Stimulated activated CD8-positive, alpha-beta memory T cell treated with anti-CD3 and anti-CD28 coated beads, Interleukin-4, amount 100 ng/mL, for 1 hour (primary cell): Measurements from ENCODE around the gene LAMB2.

ENCODE experiments used
- DNase-seq, 2 donors: peaks; one replicate each; pipeline ENCODE4 v3.0.0-alpha.2; 2020; ENCODE audit warnings: low read depth in 2 of 2, low spot score in 1 of 2

The LAMB2 gene

DNA sequence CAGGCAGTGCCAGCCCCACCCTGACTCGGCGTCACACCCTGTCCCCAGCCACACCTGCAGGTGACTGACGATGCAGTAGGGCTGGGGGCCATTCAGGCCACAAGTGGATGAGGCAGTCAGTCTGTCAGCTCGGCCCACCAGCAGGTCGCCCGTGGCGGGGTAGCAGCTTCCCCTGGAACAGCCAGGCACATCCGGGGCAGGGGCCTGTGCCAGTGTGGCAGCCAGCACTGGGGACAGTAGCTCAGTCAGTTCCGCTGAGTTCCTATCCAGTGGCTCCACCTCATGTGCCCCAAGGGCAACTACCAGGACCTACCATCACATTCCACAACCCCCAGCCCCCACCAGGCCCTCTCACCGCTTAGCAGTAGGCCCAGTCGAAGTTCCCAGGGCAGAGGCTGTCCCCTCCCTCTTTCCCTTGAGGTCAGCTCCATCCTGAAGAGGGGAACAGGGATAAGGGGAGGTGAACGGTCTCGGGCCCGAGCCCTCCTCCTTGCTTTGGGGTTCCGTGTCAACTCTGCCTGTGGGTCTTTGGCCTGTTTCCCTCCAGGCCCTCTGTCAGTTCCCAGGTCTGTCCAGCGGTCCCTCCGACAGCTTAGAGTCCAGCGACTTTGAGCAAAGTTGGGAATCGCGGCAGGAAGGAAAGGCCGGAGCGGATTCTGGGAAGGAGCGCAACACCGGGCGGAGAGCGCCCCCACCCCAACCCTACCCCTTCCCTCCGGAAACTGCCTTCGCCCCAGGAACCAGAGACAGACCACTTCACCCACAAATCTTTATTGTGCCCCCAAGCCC lies at the start of gene LAMB2:
Gene LAMB2 (minus strand): TSS at position 614 of the 789 bp plus-strand sequence. CDS start 183 bp downstream, at position 431.
- DNase-seq, result no peak

DNA sequence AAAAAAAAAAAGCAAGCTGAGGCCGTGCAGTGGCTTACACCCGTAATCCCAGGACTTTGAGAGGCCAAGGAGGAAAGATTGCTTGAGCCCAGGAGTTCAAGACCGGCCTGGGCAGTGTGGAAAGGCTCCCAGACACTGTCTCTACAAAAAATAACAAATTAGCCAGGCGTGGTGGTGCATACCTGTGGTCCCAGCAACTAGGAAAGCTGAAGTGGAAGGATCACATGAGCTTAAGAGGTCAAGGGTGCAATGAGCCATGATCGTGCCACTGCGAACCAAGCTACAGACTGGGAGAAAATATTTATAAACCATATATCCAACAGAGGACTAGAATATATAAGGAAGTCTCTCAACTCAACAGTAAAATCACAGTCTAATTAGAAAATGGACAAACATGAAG lies 48.5 kb upstream of the LAMB2 start:
- no peak for DNase-seq

DNA sequence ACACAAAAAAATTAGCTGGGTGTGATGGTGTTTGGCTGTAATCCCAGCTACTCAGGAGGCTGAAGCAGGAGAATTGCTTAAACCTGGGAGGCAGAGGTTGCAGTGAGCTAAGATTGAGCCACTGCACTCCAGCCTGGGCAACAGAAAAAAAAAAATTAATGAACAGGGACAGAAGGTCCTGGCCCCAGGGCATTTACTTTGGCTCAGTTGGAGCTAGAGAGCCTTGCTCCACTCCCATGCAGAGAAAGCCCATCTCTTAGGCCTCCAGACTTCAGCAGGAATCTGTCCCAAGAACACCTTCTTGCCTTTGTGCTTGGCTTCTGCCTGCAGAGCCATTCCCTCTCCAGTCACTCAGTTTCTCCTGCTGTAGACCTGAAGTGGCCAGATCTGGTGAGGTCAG lies 47.3 kb upstream of the LAMB2 start:
- DNase-seq, result no peak

DNA sequence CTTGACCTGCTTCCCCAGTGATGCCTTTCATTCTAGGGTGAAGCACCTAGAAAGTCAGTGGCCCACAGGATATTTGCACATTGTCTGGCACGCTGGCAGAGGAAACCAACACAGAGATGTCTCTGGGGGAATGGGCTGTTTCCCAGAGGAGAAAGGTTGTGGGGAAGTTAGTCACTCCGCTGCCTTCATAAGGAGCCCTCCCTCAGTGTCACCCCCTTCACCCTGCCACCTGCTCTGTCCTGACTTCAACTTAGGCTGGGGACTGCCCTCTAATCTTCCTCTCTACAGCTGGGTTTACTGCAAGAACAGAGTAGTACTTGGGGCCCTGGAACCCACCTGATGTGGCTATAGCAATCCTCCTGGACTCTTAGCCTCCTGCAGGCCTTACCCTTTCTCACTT lies 44.2 kb upstream of the LAMB2 start:
- no peak for DNase-seq

DNA sequence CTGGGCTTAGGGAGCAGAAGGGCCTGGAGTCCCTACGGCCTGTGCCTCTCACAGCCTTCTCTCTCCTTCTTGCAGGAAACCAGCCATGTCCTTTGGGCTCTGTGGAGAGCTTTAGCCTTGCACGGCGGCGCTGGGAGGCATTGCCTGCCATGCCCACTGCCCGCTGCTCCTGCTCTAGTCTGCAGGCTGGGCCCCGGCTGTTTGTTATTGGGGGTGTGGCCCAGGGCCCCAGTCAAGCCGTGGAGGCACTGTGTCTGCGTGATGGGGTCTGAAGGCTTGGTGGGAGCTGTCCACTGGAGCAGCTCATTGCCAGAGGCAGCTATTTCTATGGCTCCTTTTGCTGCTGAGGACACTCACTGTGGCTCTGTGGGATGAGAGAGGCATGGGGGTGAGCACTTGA lies 42.7 kb upstream of the LAMB2 start:
- no peak for DNase-seq

DNA sequence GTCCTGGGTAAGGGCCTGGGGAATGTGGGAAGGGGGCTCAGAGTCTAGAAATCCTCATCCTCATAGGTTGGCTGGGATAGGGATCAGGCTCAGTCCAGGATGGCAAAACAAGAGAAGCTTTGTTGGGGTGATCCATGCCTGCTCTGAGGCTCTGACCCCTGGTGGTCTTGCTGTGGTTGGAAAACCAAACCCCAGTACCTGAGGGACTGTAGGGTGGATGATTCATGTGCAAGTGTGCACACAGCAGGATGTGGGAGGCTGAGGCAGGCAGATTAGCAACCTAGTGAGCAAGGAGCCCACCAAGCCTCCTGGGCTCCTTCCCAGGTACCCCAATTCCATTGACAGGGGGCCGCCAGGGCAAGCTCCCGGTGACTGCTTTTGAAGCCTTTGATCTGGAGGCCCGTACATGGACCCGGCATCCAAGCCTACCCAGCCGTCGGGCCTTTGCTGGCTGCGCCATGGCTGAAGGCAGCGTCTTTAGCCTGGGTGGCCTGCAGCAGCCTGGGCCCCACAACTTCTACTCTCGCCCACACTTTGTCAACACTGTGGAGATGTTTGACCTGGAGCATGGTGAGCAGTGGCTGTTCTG lies 41.6 kb upstream of the LAMB2 start:
- no peak for DNase-seq

DNA sequence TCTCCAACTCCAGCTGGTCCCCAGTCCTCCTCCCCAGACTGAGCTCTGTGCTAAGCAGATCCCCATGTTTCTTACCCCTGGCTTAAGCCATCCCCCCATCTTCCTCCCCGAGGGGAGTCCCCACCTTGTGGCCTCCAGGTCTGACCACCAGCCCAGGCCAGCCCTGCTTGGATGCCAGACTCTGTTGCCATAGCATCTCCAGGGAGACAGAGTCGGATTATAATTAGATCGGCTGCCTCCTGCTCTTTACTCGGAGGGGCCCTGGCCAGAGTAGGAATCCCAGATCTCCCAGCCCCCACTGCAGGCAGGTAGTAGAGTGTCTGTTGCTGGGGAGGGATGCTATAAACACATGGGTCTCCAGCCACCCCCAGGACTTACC lies 40.9 kb upstream of the LAMB2 start:
- DNase-seq, result no peak

DNA sequence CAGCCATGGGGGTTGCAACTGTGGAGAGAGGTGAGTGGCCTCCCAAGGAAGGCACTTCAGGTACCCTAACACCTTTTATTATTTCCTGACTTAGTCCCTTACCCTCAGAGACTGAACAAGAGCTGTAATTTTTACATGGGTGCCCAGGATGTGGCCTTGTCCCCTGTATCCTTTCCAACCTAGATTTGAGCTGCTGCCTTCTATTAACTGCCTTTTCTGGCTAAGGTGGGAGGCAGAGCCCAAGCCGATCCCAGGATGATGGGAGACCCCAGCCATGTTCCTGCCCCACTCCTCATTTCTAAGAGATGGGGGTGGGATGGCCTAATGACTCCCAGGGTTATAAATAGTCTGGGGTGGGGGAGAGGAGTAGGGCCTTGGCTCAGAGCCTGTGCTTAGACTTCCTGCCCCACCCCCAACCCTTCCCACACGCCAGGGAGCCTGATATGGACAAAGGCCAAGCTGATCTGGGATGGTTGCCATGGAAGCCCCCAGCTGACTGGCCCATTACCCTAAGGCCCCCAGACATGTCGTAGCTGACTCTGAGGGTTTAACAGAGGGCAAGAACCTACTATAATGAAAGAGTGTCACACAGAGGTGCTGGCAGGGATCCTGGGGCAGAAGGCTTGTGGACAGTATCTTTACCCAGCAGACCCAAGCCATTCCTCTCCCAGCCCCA lies 40.4 kb upstream of the LAMB2 start:
- no peak for DNase-seq

DNA sequence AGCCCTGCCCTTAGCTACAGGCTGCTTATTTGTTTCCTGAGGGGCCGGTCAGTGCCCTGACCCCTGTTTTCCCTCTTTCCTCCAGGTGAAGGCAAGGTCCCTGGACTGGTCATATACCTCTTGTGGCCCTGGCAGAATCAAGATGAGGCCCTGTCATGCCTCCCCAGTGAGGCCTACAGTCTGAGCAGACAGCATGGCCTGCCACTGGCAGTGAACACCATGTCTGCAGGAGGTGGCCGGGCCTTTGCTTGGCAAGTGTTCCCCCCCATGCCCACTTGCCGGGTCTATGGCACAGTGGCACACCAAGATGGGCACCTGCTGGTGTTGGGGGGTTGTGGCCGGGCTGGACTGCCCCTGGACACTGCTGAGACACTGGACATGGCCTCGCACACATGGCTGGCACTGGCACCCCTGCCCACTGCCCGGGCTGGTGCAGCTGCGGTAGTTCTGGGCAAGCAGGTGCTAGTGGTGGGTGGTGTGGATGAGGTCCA lies 39.7 kb upstream of the LAMB2 start:
- no peak for DNase-seq

DNA sequence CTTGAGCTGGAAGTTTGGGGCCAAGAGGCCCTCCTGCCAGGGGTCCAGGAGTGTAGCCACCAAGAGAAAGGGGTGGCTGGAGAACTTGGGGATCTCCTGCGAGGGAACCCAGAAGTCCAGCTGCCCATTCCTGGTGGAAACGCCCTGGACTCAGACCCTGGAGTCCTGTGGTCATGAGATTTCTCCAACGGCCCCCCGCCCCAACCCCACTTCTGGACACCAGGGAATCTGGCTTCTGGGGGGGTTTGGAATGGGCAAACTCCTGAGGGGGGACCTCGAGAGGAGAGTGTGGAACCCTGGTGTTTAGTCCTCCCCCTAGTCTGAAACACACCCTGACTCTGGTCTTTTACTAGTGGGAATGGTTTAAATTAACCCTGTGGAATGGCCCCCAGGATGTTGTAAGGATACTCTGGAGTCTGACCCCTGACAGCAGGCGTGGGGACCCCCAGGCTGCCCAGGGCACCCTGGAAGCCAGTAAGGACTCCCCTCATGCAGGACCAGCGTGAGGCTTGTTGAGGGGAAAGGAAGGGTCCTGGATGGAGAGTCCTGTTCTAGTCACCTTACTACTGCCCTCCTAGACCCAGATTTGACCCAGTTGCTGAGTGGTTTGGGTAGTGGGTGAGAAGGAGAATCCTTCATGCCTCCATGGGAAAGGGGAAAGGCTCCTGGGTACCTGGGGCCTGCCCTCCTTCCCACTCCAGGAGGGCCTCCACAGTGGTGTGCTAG lies 39.1 kb upstream of the LAMB2 start:
- no peak for DNase-seq

DNA sequence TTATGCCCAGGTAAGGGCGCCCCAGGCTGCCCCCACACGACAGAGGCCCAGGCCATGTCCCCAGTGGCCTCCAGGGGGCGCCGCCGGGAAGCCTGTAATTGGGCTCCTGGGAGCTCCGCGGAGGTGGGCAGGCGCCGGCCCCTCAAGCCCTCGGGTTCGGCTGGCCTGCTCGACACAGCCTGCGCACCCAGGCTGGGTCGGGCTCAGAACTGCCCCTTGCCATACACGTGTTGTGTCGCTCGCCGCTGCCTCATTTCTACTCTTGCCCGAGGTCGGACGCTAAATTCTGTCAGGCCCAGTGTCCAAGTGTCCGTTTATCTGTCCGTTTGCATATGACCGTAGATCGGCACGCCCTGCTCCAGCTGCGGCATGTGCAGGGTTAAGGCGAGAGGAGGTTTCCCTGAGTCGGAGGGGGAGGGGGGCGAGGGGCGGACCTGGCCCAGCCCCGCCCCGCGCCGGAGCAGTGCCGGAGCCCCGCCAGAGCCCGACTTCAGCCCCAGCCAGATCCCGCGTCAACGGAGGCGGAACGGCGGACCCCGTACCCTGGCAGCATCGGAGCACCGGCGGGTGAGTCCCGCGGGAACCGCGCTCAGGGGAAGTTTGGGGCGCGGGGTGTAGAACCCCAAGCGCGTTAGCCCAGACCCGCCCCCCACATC lies 38.4 kb upstream of the LAMB2 start, which contains the start of gene KLHDC8B:
Gene KLHDC8B (plus strand): TSS at position 480 of the 656 bp plus-strand sequence. CDS start 1,172 bp downstream, outside the sequence.
- DNase-seq, result peak; percentile 56 to 58

DNA sequence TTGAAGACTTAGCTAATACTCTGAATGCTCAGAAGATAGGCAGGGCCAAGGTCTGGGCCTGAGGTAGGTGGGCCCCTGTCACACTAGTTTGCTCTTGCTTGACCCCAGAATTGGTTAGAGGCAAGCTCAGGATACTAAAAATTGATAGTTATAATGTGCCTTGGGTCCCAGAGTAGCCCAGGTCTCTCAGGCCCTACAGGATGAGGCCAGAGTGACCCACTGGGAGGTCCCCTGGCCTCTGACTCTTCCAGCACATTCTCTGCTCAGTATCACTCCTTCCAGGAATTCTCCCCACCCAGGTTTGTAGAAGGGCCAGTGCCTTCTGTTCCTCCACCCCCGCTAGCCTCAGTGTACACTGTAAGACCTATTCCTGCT lies 37.9 kb upstream of the LAMB2 start:
- DNase-seq, result no peak

DNA sequence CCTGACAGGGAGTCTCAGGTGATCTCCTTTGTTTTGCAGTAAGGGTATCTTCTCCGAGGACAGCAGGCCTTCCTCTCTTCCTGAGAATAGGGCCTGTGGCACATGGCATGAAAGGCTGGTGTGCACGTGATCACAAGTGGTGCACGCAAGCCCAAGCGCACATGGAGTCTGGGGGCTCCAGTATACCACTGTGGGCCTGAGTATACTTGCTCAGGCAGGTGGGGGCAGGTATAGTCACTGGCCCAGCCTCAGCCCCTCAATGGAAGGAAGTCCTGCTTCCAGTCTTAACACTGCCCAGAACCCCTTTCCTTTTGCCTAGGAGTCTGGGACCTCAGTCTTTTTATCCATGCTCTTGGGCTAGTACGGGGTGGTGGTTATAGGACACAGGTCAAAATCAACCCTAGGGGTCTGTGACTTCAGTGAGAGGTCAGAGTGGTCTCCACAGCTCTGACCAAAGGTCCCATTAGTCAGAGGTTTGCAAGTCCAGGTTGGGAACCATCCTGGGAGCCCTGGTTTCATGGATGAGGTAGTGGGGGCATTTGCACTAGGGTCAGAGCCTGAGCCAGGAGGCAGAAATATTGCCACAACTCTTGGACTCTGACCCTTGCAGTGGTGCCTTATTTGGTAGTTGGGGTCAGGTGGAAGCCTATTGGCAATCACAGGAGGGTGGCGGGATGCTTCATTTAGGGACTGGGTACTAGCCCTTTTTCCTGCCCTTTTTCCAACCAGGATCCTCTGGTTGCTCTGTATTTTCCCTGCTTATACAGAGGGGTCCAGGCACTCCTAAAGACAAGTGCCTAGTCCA lies 34.1 kb upstream of the LAMB2 start:
- DNase-seq, result no peak

DNA sequence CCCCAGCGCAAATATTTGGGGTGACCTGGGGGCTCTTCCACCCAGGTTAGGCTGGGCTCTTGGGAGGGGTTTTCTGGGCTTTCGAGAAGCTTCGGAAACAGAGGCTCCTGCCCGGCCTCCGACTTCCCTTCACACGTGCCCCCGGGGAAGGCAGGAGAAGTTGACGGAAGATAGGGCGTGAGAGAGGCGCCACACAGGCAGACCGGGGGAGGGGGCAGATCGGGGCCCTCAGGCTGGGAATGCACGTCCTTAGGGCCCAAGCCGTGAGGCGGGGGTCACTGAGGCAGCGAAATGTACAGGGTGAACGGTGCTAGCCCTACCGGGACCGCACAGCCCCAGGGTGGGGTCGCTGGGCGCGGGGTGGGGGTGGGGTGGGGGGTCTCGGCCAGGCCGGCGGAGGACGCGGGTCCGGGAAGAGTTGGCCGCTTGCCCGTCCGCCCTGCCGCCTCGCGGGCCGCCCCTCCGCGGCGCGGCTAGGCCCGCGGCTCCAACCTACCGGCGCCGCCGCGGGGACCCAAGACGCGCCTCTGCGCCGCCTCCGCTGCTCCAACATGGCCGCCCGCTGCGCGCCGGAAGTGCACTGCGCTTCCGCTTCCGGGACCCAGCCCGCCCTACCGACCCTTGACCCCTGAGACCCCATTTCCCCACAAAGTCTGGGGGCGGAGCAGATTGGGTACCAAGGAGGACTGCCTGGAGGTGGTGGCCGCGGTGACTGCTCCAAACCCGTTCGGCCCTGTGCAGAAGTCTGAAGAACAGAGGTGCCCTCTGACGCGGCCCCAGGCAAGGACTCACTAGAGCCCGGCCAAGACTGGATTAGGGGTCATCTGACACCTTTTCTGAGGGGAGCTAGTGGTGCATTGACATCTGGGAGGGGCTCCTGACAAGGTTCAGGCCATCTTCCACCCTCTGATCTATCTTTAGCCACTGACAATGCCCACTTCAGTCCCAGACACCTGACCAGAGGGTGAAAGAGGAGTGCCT lies 33.2 kb upstream of the LAMB2 start, which contains the start of gene CCDC71:
Gene CCDC71 (minus strand): TSS at position 561 of the 981 bp plus-strand sequence. CDS start 2,123 bp downstream, outside the sequence.
- peak; percentile 35 to 61 for DNase-seq

DNA sequence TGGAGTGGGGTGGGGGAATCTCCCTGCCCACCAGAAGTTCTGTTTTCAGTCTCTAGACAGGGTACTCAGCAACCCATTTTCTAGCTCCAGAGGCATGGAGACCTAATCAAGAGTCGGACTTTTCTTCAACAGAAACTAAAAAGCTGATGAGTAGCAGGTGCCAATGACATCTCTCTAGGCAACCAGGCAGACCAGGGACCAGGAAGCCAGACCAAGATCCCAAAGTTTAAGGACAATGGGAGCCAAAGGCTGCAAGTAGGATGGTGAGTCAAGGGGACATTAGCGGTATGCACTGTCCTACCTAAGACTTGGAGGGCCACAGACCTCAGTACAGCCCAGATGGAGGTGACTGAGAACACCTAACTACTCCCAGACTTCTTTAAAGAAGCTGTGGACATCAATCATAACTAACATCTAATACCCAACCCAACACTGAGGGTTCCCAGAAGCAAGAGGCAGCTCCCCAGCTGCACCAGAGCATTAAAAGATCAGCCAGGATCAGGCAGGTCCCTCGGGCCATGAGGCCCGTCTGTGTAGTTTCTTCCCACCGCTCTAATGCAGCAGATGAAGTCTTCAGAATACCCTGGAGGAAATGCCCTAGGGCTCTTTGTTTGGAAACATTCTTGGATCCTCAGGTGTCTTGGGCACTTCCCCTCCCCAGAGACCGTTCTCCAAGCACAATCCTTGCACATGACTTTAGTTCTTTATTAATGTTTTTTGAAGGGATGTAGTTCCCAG lies 32.3 kb upstream of the LAMB2 start:
- no peak for DNase-seq

DNA sequence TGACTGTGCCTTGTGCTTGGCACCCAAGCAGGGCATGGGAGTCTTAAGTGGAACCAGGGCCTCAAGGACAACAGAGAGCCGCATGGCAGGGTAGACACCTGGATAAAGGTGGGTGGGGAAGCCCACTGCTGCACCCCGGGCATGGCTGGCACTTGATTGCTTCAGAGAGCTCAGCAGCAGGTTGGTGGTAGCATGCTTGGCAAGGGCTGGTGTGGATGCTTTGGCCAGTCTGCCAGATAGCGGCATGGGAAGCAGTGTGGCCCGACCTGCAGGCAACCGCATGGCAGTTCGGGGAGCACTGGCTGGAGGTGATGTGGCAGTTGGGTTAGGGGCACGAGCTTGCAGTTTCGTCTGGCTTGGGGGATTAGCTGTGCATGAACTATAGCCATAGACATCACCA lies 30.8 kb upstream of the LAMB2 start:
- no peak for DNase-seq

DNA sequence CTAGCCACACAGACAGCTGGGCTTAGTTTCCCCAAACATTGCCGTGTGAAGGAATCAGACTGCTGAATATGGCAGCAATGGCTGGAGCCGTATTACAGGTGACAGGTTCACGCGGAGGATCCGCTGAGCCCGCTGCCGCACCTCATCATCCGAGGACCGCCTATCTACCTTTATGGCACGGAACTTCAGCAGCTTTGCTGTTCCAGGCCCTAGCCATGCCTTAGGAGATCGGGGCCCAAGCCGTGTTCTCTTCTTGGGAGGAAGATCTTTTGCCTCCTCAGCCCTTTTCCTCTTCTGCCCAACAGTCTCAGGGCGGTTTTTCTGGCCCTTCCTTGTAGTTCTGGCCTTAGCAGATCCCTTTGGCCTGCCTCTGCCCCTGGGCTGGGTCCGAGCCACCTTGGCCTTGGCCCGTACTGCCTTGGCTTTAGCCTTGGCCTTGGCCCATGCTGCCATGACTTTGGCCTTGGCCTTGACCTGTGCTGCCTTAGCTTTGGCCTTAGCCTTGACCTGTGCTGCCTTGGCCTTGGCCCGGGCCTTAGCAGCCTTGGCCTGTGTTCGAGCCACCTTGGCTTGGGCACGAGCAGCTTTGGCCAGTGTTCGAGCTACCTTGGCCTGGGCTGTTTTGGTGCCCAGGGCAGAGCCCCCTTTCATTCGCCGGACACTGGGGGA lies 30.0 kb upstream of the LAMB2 start:
- DNase-seq, result no peak
